ENCODE data around the gene SAP30L. TPM values are rescaled to one million over a fixed set of nuclear protein-coding genes. Genes with fewer than 3 reads are reported as not detected.

The SAP30L gene
- total and polyA plus RNA-seq, 2 of the 4 experiments (the other 2 are of a cell fraction), result 9.7 to 17.6 TPM

DNA sequence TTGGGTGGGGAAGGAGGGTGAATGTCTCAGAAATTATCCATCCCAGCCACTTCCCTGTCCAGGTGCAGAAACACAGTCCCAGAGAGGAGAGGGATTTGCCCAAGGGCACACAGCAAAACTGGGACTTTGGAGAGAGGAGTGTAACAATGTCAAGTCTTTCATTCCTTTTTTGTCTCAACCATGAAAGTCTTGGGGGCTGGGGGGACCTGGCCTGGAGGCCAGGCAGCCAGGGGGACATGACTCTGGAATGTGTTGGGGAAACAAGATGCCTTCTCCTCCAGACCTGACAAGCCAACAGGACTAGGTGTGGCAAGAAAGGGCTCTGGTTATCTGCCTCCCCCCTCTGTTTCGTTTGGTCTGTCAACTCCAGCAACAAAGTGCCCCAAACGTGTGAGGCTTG is 46.1 kb downstream of the SAP30L start:
- H3K9me1 ChIP-seq (ENCODE audit: insufficient read depth, low read length), result no peaks in the 10 kb centered on the region
- dilution Hi-C loops (cut with HindIII; ENCODE audit: low sequenced_read_pairs, unreplicated experiment), result no loop called here
- H4K91ac ChIP-seq (ENCODE audit: insufficient read depth, low read depth, low read length), result no peak overlapping the region
- H3K9me3 ChIP-seq (ENCODE audit: control insufficient read depth, insufficient read depth, low read length), result no peaks in the 10 kb centered on the region
- POLR2A ChIA-PET (ENCODE audit: unreplicated experiment), result no interaction called here
- no peak overlapping the region for H3K18ac ChIP-seq (ENCODE audit: low read depth, low read length)
- H2BK15ac ChIP-seq (ENCODE audit: low read depth, low read length), result no peak overlapping the region
- H4K20me1 ChIP-seq (ENCODE audit: insufficient read depth, low read length), result no peaks in the 10 kb centered on the region
- no peak overlapping the region for H2AFZ ChIP-seq (replicated peaks; ENCODE audit: low read length, poor library complexity)
- no peak overlapping the region for H3K4ac ChIP-seq (ENCODE audit: low read depth, low read length)
- no peaks in the 10 kb centered on the region for H3K79me1 ChIP-seq (ENCODE audit: low read depth in 1 of 2, low read length in 2 of 2)
- DNase-seq, result no peak
- H2AK5ac ChIP-seq (ENCODE audit: low read depth, low read length), result no peak overlapping the region
- peaks cover 41% of the 10 kb centered on the region for H3K27me3 ChIP-seq (ENCODE audit: control insufficient read depth, insufficient read depth, low read length)
- H2BK20ac ChIP-seq (ENCODE audit: low read depth, low read length), result no peak overlapping the region
- no peak overlapping the region for H3K27ac ChIP-seq (ENCODE audit: insufficient read depth, low read length)
- no peak overlapping the region for H3K14ac ChIP-seq (replicated peaks; ENCODE audit: low read depth, low read length)
- no peak overlapping the region for H4K5ac ChIP-seq (ENCODE audit: low read depth, low read length)
- BruUV-seq (replicated peaks), result no TSS peak
- H3K4me2 ChIP-seq (ENCODE audit: low read depth, low read length), result no peak overlapping the region
- no peak overlapping the region for H3K9ac ChIP-seq (ENCODE audit: low read depth, low read length)
- no peaks in the 10 kb centered on the region for H3K36me3 ChIP-seq (ENCODE audit: control insufficient read depth, insufficient read depth, low read length)
- intact Hi-C loops (cut with micrococcal nuclease), result no loop called here
- H3K4me3 ChIP-seq (ENCODE audit: insufficient read depth, low read depth, low read length), result no peak overlapping the region
- H3K4me1 ChIP-seq (ENCODE audit: control insufficient read depth, insufficient read depth, low read length), result no peaks in the 10 kb centered on the region
- no peak overlapping the region for H2BK120ac ChIP-seq (ENCODE audit: low read depth, low read length)
- H3K23ac ChIP-seq (ENCODE audit: low read depth, low read length), result no peak overlapping the region
- in situ Hi-C loops (cut with MboI; ENCODE audit: low sequenced_read_pairs), result no loop called here
- no peak overlapping the region for H2AK9ac ChIP-seq (replicated peaks; ENCODE audit: low read depth, low read length, poor library complexity)
- TF ChIP-seq CEBPB (IDR thresholded peaks at IDR 0.05; ENCODE audit: low read depth, low read length) (no peak), NFE2L2 (IDR thresholded peaks at IDR 0.05; ENCODE audit: low read depth, low read length) (no peak), FOS (IDR thresholded peaks at IDR 0.05; ENCODE audit: low read depth, low read length) (no peak), RFX5 (IDR thresholded peaks at IDR 0.05; ENCODE audit: low read depth, low read length) (no peak), MXI1 (IDR thresholded peaks at IDR 0.05; ENCODE audit: borderline replicate concordance, low read depth, low read length) (no peak), CHD1 (IDR thresholded peaks at IDR 0.05; ENCODE audit: low read depth, low read length) (no peak), RCOR1 (IDR thresholded peaks at IDR 0.05; ENCODE audit: insufficient replicate concordance, low read length) (no peak), BHLHE40 (IDR thresholded peaks at IDR 0.05; ENCODE audit: low read depth, low read length) (no peak), RAD21 (IDR thresholded peaks at IDR 0.05; ENCODE audit: low read length) (no peak), SMC3 (IDR thresholded peaks at IDR 0.05; ENCODE audit: low read depth, low read length) (no peak), MAFK (IDR thresholded peaks at IDR 0.05; ENCODE audit: low read depth, low read length) (no peak), POLR2A (IDR thresholded peaks at IDR 0.05; ENCODE audit: low read depth, low read length) (no peak)
- TF ChIP-seq, protein P1, sequence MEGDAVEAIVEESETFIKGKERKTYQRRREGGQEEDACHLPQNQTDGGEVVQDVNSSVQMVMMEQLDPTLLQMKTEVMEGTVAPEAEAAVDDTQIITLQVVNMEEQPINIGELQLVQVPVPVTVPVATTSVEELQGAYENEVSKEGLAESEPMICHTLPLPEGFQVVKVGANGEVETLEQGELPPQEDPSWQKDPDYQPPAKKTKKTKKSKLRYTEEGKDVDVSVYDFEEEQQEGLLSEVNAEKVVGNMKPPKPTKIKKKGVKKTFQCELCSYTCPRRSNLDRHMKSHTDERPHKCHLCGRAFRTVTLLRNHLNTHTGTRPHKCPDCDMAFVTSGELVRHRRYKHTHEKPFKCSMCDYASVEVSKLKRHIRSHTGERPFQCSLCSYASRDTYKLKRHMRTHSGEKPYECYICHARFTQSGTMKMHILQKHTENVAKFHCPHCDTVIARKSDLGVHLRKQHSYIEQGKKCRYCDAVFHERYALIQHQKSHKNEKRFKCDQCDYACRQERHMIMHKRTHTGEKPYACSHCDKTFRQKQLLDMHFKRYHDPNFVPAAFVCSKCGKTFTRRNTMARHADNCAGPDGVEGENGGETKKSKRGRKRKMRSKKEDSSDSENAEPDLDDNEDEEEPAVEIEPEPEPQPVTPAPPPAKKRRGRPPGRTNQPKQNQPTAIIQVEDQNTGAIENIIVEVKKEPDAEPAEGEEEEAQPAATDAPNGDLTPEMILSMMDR (conservative IDR thresholded peaks at IDR 0.05; ENCODE audit: low read depth, low read length), result no peak
- ATAC-seq (ENCODE audit: low read depth), result no peak
- CTCF ChIA-PET, result interaction anchor here (0.7 kb wide), 1 partner anchor 59 kb away, joined by 8 read pairs; no protein-coding TSS in a partner anchor
- WGBS, 2 experiments (ENCODE audit: extremely low coverage in 2 of 2, insufficient read length in 1 of 2), result no CpG with 5 or more reads among the region's 2 CpGs
- no peak overlapping the region for H3K56ac ChIP-seq (ENCODE audit: extremely low read depth, insufficient read depth, low read length)
- no peak overlapping the region for H4K8ac ChIP-seq (ENCODE audit: low read depth in 2 of 2, low read length in 2 of 2)
- no peak overlapping the region for H2BK5ac ChIP-seq (ENCODE audit: low read depth, low read length, poor library complexity, severe bottlenecking)

All from IMR-90 (cell line).